HepG2 (cell line): ENCODE results near the gene HPRT1. TPM values are rescaled to one million over a fixed set of nuclear protein-coding genes. Genes with fewer than 3 reads are reported as not detected.

ENCODE experiments used
- ATAC-seq: fragments of 200-7000 bp; cut with Tn5 transposase; 3 replicates; pipeline ENCODE4 v1.9.1; 2020; ENCODE audit warnings: mild to moderate bottlenecking, moderate library complexity
- BruUV-seq: library from RNA; stranded (reverse); fragments of 400-500 nt; replicated peaks from 2 replicates; lab custom pipeline; 2021; lab: Mats Ljungman, UMichigan
- CTCF ChIA-PET: fragments of 300-600 bp; formaldehyde crosslinking; extraction: SDS; loops from one replicate; lab custom pipeline; 2021; ENCODE audit warnings: low total read pairs, inconsistent platforms, low intra/inter-chr PET ratio; lab: Yijun Ruan, JAX
- POLR2A ChIA-PET: fragments of 350-600 bp; sonication (Branson Sonifier 250); formaldehyde crosslinking; loops from one replicate; lab custom pipeline; 2020; ENCODE audit warnings: antibody characterized with exemption, inconsistent platforms; lab: Yijun Ruan, JAX
- DNase-seq: peaks from one replicate; pipeline ENCODE4 v3.0.0-alpha.2; 2015; ENCODE audit warnings: low spot score
- FAIRE-seq: peaks from 3 replicates; lab custom pipeline; 2011; peaks lifted over from hg19 to GRCh38; lab: Jason Lieb, UNC
- H2AFZ ChIP-seq: one replicate; pipeline ENCODE4 v1.6.1; 2011; ENCODE audit warnings: low read length, inconsistent platforms
- H3K27ac ChIP-seq: fragments of 300-600 bp; 3 replicates; pipeline ENCODE4 v1.8.0; 2011; ENCODE audit warnings: mixed run types, mild to moderate bottlenecking, mixed read lengths, low read length, inconsistent platforms; ENCODE audit not compliant: insufficient read depth; ENCODE audit errors: extremely low read length
- H3K27me3 ChIP-seq, 2 experiments: fragments of 200-600 bp in 1 of 2; 2 replicates in 1 of 2; 3 replicates in 1 of 2; pipeline versions ENCODE4 v1.6.0 to v1.8.0; 2011; ENCODE audit warnings: low read length in 2 of 2, mild to moderate bottlenecking in 2 of 2, moderate library complexity in 2 of 2, inconsistent platforms in 1 of 2; ENCODE audit not compliant: insufficient read depth in 2 of 2, control insufficient read depth in 1 of 2
- H3K36me3 ChIP-seq, 2 experiments: fragments of 200-600 bp in 1 of 2; replicated peaks in 1 of 2; 2 replicates in 1 of 2; 3 replicates in 1 of 2; pipeline versions ENCODE4 v1.5.1 to v1.8.0; 2011; ENCODE audit warnings: low read length in 2 of 2, inconsistent platforms in 1 of 2; ENCODE audit not compliant: insufficient read depth in 2 of 2, control insufficient read depth in 1 of 2
- H3K4me1 ChIP-seq: 2 replicates; pipeline ENCODE4 v1.5.1; 2012; ENCODE audit warnings: low read length, inconsistent platforms; ENCODE audit not compliant: insufficient read depth
- H3K4me2 ChIP-seq: 2 replicates; pipeline ENCODE4 v1.6.0; 2011; ENCODE audit warnings: low read depth, low read length, inconsistent platforms
- H3K4me3 ChIP-seq, 3 experiments: fragments of 200-600 bp in 1 of 3; sonication (generic), shearing (Covaris generic) in 1 of 3; replicated peaks in 1 of 3; 2 replicates each; pipeline ENCODE4 v1.5.1; 2011 to 2016; ENCODE audit warnings: low read length in 3 of 3, inconsistent platforms in 2 of 3, low read depth in 2 of 3, mild to moderate bottlenecking in 2 of 3, control low read depth in 1 of 3, mixed read lengths in 1 of 3; ENCODE audit not compliant: insufficient read depth in 1 of 3
- H3K79me2 ChIP-seq: one replicate; pipeline ENCODE4 v1.6.1; 2011; ENCODE audit warnings: low read length, inconsistent platforms; ENCODE audit not compliant: insufficient read depth
- H3K9ac ChIP-seq: 2 replicates; pipeline ENCODE4 v1.6.0; 2011; ENCODE audit warnings: mild to moderate bottlenecking, low read depth, low read length, inconsistent platforms; ENCODE audit not compliant: insufficient read depth
- H3K9me3 ChIP-seq: 2 replicates; pipeline ENCODE4 v1.5.1; 2012; ENCODE audit warnings: mild to moderate bottlenecking, low read length
- H4K20me1 ChIP-seq: 2 replicates; pipeline ENCODE4 v1.6.0; 2011; ENCODE audit warnings: inconsistent platforms, mild to moderate bottlenecking, low read length, moderate library complexity; ENCODE audit not compliant: insufficient read depth
- CCDC6 ChIP-seq: sonication (generic); formaldehyde crosslinking; IDR thresholded peaks from 2 replicates; pipeline ENCODE4 v1.8.1; 2022; ENCODE audit warnings: mild to moderate bottlenecking, missing genetic modification reagents, moderate library complexity
- DPF2 ChIP-seq: sonication (generic); formaldehyde crosslinking; IDR thresholded peaks from 2 replicates; pipeline ENCODE4 v1.4.0; 2020; ENCODE audit warnings: mild to moderate bottlenecking, low read depth, missing genetic modification reagents, borderline replicate concordance
- FOSL2 ChIP-seq: sonication (generic); formaldehyde crosslinking; IDR thresholded peaks from 2 replicates; pipeline ENCODE4 v1.4.0; 2020; ENCODE audit warnings: missing genetic modification reagents
- KDM2A ChIP-seq: sonication (generic); formaldehyde crosslinking; IDR thresholded peaks from 2 replicates; pipeline ENCODE4 v1.4.0; 2020; ENCODE audit warnings: low read depth, missing genetic modification reagents, borderline replicate concordance
- NFKBIZ ChIP-seq: IDR thresholded peaks from 2 replicates; pipeline ENCODE4 v1.6.1; 2018; ENCODE audit warnings: missing genetic modification reagents, missing compliant biosample characterization
- SATB2 ChIP-seq: sonication (generic); formaldehyde crosslinking; IDR thresholded peaks from 2 replicates; pipeline ENCODE4 v1.5.0; 2020; ENCODE audit warnings: missing genetic modification reagents
- TMF1 ChIP-seq: sonication (generic); formaldehyde crosslinking; IDR thresholded peaks from 2 replicates; pipeline ENCODE4 v1.8.1; 2022; ENCODE audit warnings: low read depth, missing genetic modification reagents
- U2AF2 ChIP-seq: fragments of 200-400 bp; formaldehyde crosslinking; IDR thresholded peaks from 2 replicates; pipeline ENCODE4 v1.6.1; 2017; ENCODE audit warnings: low read depth, mild to moderate bottlenecking, low read length
- ZFP90 ChIP-seq: sonication (generic); formaldehyde crosslinking; IDR thresholded peaks from 2 replicates; pipeline ENCODE4 v1.8.0; 2022; ENCODE audit warnings: missing genetic modification reagents, mild to moderate bottlenecking, inconsistent platforms, borderline replicate concordance
- ZNF30 ChIP-seq: sonication (generic); formaldehyde crosslinking; IDR thresholded peaks from 2 replicates; pipeline ENCODE4 v1.5.0; 2020; ENCODE audit warnings: mild to moderate bottlenecking, missing genetic modification reagents
- ZNF430 ChIP-seq: sonication (generic); formaldehyde crosslinking; IDR thresholded peaks from 2 replicates; pipeline ENCODE4 v1.9.0; 2021; ENCODE audit warnings: mild to moderate bottlenecking, missing genetic modification reagents
- ZNF572 ChIP-seq: sonication (generic); formaldehyde crosslinking; IDR thresholded peaks from 2 replicates; pipeline ENCODE4 v1.5.1; 2020; ENCODE audit warnings: mild to moderate bottlenecking, missing genetic modification reagents
- ZNF703 ChIP-seq: sonication (generic); formaldehyde crosslinking; IDR thresholded peaks from 2 replicates; pipeline ENCODE4 v1.5.1; 2020; ENCODE audit warnings: missing genetic modification reagents, mild to moderate bottlenecking, moderate library complexity, borderline replicate concordance
- WGBS: methylation state at CpG from one replicate; pipeline ENCODE4 v1.1.6; 2017; ENCODE audit warnings: low lambda C conversion rate; 5-methylcytosine and 5-hydroxymethylcytosine counted together
- in situ Hi-C: cut with HindIII; loops from 2 replicates; pipeline ENCODE4 v1.10.0; 2017; ENCODE audit warnings: low pct_unique_long_range_greater_than_20kb; ENCODE audit not compliant: extremely low pct_ligation_motif_present
- intact Hi-C: fragments of 100-400 bp; cut with micrococcal nuclease; formaldehyde crosslinking; loops from one replicate; pipeline ENCODE4 v1.10.0; 2022; ENCODE audit not compliant: unreplicated experiment
- polyA plus RNA-seq, 8 experiments: library from polyadenylated mRNA; depleted of rRNA in 3 of 8; stranded (reverse) in 7 of 8; unstranded in 1 of 8; fragments of >200 nt; fragmentation: Illumina TruSeq in 4 of 8; extraction: Trizol in 4 of 8; gene quantifications; 2 replicates each; pipeline versions ENCODE4 v1.2.1 to v1.2.3, GENCODE V29; 2011 to 2016; ENCODE audit warnings: low read depth in 4 of 8, missing spikeins in 1 of 8, mixed read lengths in 1 of 8; ENCODE audit not compliant: insufficient read depth in 1 of 8
- total RNA-seq, 5 experiments: library from RNA; depleted of rRNA; stranded (reverse); fragments of >200 nt; fragmentation: Illumina TruSeq; extraction: Trizol; gene quantifications; 2 replicates each; pipeline ENCODE4 v1.2.3, GENCODE V29; 2016; ENCODE audit warnings: low read depth in 1 of 5
- TF ChIP-seq, protein P1 (sequence below): sonication (generic); formaldehyde crosslinking; conservative IDR thresholded peaks from 2 replicates; pipeline ENCODE4 v1.4.0; 2020; ENCODE audit warnings: missing genetic modification reagents
- TF ChIP-seq, protein P2 (sequence below): sonication (generic); formaldehyde crosslinking; IDR thresholded peaks from 2 replicates; pipeline ENCODE4 v1.4.0; 2020; ENCODE audit warnings: missing genetic modification reagents; ENCODE audit errors: not compliant biosample characterization
- TF ChIP-seq, protein P3 (sequence below): sonication (generic); formaldehyde crosslinking; IDR thresholded peaks from 2 replicates; pipeline ENCODE4 v1.5.0; 2020; ENCODE audit warnings: missing genetic modification reagents

Gene HPRT1
- total and polyA plus RNA-seq, 2 of the 13 experiments (the other 11 are each of a cell fraction or from before 2014, with no cell fraction given), result 4.6 to 25.2 TPM

DNA sequence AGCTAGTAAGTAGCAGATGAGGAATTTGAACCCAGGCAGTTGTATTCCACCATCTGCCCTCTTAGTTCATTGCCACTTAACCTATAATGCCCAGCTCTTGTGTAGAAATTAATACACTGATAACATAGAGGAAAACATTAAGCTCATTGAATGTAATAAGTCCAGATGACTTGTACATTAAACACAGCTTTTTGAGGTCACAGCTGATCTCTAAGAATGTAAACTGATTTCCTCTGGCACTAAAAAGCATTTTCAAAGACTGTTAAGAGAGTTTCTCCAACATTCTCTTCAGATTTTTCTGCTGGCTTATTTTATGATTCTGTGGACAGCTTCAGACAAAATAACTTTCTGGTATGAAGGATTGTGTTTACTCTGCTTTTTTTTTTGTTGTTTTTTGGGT is 42.7 kb downstream of the HPRT1 start (continued):
- no peak for TF ChIP-seq ZNF30
- TF ChIP-seq SATB2 (CRISPR knock-in tag), result no peak

DNA sequence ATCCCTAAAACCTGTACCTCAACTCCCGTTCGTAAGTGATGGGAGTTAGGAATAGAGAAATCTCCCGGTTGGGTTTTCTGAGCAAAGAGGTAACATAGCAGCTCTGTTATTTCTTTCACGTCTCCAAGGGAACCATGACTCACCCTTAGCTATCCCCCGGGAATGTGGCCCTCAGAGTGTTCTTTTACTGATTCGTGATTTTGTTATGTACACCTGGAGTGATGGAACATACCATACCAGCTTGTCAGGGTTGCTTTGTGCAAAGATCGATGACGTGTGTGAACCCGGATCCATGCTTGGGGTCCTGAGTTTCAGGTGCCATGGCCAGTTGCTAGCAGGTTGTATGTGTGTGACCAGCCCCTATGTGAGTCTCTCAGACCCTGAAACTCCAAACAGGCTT is 52.6 kb downstream of the HPRT1 start:
- ATAC-seq, result no peak
- WGBS, result 83% methylated on average over 5 of the region's 9 CpGs

DNA sequence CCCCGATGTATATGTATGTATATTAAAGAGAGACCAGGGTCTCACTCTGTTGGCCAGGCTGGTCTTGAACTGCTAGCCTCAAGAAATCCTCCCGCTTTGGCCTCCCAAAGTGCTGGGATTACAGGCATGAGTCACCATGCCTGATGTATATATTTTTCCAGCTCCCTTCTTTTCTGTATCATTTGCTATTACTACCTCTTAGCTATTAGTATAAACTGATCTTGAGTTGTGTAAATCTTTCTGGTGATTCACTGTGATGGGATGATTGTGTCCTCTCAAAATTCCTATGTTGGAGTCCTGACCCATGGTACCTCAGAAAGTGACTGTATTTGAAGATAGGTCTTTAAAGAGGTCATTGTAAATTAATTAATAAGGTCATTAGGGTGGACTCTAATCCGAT is 53.1 kb downstream of the HPRT1 start:
- Histone ChIP-seq H2AFZ (no peak overlapping the region), H3K4me2 (no peak overlapping the region), H3K79me2 (no peaks in the 10 kb centered on the region), H3K36me3 (no peaks in the 10 kb centered on the region), H3K27ac (no peak overlapping the region), H3K4me1 (no peaks in the 10 kb centered on the region), H3K4me3 (no peak overlapping the region), H4K20me1 (no peaks in the 10 kb centered on the region), H3K9ac (no peak overlapping the region), H3K27me3 (no peaks in the 10 kb centered on the region), H3K9me3 (no peaks in the 10 kb centered on the region)
- in situ Hi-C loops, result no loop called here
- ChIA-PET CTCF (no interaction called here), POLR2A (no interaction called here)
- DNase-seq (no peak), FAIRE-seq (no peak), ATAC-seq (no peak)
- TF ChIP-seq, protein P1, sequence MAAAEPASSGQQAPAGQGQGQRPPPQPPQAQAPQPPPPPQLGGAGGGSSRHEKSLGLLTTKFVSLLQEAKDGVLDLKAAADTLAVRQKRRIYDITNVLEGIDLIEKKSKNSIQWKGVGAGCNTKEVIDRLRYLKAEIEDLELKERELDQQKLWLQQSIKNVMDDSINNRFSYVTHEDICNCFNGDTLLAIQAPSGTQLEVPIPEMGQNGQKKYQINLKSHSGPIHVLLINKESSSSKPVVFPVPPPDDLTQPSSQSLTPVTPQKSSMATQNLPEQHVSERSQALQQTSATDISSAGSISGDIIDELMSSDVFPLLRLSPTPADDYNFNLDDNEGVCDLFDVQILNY (CRISPR knock-in tag), result no peak
- TF ChIP-seq ZNF572 (CRISPR knock-in tag), result no peak
- no peak for TF ChIP-seq DPF2
- TF ChIP-seq ZNF703 (CRISPR knock-in tag), result no peak
- TF ChIP-seq CCDC6, result no peak
- no peak for TF ChIP-seq KDM2A (CRISPR knock-in tag)
- TF ChIP-seq ZFP90 (CRISPR knock-in tag), result no peak
- no peak for TF ChIP-seq NFKBIZ
- TF ChIP-seq ZNF430 (CRISPR knock-in tag), result no peak
- no peak for TF ChIP-seq TMF1
- TF ChIP-seq, protein P2, sequence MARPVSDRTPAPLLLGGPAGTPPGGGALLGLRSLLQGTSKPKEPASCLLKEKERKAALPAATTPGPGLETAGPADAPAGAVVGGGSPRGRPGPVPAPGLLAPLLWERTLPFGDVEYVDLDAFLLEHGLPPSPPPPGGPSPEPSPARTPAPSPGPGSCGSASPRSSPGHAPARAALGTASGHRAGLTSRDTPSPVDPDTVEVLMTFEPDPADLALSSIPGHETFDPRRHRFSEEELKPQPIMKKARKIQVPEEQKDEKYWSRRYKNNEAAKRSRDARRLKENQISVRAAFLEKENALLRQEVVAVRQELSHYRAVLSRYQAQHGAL (CRISPR knock-in tag), result no peak
- TF ChIP-seq, protein P3, sequence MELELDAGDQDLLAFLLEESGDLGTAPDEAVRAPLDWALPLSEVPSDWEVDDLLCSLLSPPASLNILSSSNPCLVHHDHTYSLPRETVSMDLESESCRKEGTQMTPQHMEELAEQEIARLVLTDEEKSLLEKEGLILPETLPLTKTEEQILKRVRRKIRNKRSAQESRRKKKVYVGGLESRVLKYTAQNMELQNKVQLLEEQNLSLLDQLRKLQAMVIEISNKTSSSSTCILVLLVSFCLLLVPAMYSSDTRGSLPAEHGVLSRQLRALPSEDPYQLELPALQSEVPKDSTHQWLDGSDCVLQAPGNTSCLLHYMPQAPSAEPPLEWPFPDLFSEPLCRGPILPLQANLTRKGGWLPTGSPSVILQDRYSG (CRISPR knock-in tag), result no peak
- WGBS, result 100% methylated on average over 2 of the region's 3 CpGs
- BruUV-seq, result no TSS peak
- intact Hi-C loops, result no loop called here

More for the DNA sequence above, 52.6 kb downstream of the HPRT1 start:
- DNase-seq (peak; percentile 25), FAIRE-seq (no peak)
- H3K4me1 ChIP-seq, result no peaks in the 10 kb centered on the region
- H3K79me2 ChIP-seq, result no peaks in the 10 kb centered on the region
- H2AFZ ChIP-seq, result no peak overlapping the region
- in situ Hi-C loops (no loop called here), intact Hi-C loops (no loop called here)
- H4K20me1 ChIP-seq, result no peaks in the 10 kb centered on the region
- no peak overlapping the region for H3K4me2 ChIP-seq
- H3K36me3 ChIP-seq, result no peaks in the 10 kb centered on the region
- TF ChIP-seq FOSL2 (CRISPR knock-in tag) (peak; percentile 22; the same call in 1 of the 2 replicates), U2AF2 (no peak)
- H3K4me3 ChIP-seq, result no peak overlapping the region
- H3K27me3 ChIP-seq, result no peaks in the 10 kb centered on the region
- H3K9me3 ChIP-seq, result no peaks in the 10 kb centered on the region
- H3K9ac ChIP-seq, result no peak overlapping the region
- ChIA-PET POLR2A (no interaction called here), CTCF (no interaction called here)
- BruUV-seq, result no TSS peak
- no peak overlapping the region for H3K27ac ChIP-seq
